IPS DF 4.7 (cell line): ENCODE results near the gene CDC42BPB.

Source experiments
- DNase-seq: peaks from one replicate; pipeline ENCODE4 v3.0.0-alpha.2; 2013; ENCODE audit warnings: low spot score; ENCODE audit errors: extremely low read depth

The CDC42BPB gene, protein sequence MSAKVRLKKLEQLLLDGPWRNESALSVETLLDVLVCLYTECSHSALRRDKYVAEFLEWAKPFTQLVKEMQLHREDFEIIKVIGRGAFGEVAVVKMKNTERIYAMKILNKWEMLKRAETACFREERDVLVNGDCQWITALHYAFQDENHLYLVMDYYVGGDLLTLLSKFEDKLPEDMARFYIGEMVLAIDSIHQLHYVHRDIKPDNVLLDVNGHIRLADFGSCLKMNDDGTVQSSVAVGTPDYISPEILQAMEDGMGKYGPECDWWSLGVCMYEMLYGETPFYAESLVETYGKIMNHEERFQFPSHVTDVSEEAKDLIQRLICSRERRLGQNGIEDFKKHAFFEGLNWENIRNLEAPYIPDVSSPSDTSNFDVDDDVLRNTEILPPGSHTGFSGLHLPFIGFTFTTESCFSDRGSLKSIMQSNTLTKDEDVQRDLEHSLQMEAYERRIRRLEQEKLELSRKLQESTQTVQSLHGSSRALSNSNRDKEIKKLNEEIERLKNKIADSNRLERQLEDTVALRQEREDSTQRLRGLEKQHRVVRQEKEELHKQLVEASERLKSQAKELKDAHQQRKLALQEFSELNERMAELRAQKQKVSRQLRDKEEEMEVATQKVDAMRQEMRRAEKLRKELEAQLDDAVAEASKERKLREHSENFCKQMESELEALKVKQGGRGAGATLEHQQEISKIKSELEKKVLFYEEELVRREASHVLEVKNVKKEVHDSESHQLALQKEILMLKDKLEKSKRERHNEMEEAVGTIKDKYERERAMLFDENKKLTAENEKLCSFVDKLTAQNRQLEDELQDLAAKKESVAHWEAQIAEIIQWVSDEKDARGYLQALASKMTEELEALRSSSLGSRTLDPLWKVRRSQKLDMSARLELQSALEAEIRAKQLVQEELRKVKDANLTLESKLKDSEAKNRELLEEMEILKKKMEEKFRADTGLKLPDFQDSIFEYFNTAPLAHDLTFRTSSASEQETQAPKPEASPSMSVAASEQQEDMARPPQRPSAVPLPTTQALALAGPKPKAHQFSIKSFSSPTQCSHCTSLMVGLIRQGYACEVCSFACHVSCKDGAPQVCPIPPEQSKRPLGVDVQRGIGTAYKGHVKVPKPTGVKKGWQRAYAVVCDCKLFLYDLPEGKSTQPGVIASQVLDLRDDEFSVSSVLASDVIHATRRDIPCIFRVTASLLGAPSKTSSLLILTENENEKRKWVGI (N-terminal part only)

DNA sequence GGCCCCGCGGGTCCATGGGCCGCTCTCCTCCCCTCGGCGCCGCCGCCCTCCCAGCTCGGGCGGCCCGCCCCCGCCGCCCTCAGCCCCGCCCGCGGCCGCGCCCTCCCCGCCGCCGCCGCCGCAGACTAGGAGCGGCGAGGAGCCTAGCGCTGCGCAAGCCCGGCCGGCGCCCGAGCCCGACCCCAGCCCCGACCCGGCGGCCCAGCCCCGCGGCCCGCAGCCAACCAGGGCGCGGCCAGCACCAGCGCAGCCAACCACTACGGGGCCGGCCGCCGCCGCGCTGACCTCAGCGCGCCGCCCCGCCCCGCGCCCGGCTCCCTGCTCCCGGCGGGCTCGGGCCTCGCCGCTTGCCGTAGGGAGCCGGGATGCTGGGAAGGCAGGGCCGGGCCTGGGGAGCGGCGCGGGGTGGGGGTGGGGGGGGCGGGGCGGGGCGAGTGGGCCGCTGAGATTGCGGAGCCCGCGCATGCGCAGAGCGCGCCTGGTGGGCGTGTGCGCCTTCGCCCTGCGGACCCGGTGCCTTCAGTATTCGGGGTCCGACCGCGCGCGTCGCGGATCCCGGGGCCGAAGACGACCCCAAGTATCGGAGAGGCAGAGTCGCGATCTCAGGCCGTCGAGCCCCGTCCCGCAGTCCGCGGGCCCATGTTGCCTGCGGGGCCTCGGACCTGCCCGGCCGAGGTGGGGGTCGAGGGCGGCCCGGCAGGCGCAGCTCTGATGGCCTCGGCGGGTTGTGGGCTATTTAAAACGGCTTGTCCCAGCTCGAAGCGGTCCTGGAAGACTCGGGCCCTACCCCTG lies at the start of gene CDC42BPB:
CDC42BPB (minus strand) TSS at position 178 of the 792 bp plus-strand sequence. CDS start 376 bp downstream, outside the sequence.
- no peak for DNase-seq

DNA sequence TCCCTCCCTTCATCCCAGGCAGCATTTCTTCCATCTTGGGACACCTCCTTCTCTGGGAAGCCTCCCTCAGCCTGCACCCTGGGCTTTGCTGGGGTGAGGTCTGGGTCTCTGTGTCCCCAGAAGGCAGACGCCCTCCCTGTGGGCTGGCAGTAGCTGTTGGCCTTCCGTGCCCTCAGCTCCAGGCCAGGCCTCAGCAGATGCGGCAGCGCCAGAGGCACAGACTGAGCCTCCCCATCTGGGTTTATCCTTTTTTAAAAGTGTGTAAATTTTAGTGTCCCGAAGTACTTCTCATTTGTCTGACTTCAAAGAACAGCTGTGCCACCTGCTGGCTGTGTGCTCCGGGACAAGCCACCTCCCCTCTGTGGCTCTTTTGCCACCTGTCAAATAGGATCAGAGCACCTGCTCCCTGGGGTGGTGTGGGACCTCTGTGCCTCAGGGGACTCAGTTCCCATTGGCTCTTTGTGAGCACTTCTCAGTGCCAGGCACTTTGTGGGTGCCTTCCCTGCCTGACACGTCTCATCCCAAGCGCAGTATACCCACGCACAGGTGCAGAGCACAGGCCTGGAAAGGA lies 48.3 kb upstream of the CDC42BPB start:
- DNase-seq, result no peak

DNA sequence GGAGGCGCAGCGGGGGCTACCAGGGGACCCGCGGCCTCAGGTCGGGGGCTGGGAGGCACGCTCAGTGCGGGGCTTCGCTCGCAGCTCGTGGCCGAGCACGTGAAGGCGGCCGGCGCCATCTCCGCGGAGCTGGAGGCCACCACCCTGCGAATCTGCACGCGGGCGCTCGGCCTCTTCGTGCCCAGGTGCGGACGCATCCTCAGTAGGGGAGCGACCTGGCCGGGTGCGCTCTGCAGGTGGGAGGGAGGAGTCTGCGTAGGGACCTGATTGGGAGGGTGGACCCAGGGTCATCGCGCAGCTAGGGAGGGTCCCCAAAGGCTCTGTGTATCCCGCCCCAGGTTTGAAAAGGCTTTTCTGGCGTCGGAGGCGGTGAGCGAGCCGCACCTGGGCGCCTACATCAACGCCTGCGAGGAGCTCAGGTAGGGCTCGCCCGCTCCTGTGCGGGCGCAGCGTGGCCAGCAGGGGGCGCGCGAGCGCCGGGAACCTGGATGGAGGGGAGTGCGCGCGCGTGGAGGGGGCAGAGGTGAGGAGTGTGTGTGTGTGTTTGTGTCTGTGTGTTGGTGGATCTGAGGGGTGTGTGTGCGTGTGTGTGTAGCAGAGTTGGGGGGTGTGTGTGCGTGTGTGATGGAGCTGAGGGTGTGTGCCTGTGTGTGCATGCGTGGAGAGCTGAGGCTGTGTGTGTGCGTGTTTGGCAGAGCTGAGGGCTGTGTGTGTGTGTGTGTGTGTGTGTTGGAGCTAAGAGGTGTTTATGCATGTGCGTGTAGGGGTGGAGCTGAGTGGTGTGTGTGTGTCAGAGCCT lies 47.5 kb upstream of the CDC42BPB start:
- no peak for DNase-seq

DNA sequence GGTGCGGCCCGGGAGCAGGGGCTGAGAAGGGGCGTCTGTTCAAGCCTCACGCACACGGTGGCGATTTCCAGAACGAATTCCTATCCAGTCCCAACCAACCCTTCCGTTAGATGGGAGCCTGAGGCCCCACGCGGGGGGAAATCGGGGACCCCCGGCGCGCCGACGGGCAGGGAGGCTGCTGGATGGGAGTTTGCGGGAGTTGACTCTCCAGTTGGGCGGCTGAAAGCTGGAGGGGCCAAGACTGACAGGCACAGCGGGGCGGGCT lies 47.0 kb upstream of the CDC42BPB start:
- DNase-seq, result no peak

DNA sequence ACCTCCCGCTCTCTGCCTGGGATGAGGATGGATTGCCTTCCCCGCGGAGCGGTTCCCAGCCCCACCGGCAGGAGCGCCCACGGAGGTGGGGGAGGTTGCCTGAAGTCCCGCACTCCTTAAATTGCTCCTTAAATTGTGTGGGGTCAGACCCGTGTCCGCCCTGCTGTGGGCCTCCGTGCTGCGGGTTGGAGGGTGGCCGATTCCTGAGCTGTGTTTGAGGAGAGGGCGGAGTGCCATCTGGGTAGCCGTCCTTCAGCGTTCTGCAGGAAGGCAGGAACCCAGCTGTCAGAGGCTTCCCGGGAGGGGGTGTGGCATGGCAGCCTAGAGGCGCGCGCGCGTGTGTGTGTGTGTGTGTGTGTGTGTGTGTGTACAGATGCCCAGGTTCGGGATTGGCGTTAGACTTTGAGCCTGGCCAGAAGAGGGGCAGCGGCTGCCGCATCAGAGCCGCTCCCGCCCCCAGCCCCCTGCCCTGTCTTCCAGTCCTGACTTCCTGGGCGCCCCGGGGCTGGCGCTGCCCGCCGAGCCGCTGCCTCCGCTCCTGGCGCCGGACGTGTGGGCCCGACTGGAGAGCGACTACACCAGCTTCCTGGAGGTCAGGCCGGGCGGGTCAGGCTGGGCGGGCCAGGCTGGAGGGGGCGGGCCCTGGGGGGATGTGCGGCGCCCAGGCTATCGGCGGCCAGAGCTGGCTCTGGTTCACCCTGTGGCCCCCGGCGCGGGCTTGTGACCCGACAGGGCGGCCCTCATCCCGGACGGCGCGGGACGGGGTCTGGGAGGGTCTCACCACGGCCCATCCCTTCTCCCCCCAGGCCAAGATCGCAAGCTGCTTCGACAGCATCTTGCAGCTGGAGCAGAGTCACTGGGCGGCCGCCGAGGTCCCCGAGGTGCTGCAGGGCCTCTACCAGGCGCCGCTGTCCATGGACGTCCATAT lies 46.4 kb upstream of the CDC42BPB start:
- DNase-seq, result no peak

DNA sequence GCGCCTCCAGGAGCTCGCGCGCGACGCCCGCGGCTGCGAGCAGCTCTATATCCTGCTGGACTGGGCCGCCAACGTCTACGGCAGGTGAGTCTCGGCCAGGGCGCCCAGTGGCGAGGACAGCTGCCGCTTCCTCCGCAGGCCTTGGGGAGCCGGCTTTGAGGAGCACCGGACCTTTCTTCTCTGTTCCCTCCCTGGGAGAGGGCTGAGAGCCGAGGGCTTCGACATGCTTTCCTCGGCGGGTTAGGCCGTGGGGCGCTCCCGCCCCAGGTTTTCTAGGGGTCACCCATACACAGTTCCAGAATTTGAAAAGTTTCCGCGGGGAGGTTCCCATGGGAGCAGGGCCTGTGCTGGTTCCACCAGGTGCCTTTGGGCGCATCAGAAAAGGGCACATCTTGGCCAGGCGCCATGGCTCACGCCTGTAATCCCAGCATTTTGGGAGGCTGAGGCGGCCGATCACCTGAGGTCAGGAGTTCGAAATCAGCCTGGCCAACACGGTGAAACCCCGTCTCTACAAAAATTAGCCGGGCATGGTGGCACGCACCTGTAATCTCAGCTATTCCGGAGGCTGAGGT lies 45.4 kb upstream of the CDC42BPB start:
- DNase-seq, result no peak

DNA sequence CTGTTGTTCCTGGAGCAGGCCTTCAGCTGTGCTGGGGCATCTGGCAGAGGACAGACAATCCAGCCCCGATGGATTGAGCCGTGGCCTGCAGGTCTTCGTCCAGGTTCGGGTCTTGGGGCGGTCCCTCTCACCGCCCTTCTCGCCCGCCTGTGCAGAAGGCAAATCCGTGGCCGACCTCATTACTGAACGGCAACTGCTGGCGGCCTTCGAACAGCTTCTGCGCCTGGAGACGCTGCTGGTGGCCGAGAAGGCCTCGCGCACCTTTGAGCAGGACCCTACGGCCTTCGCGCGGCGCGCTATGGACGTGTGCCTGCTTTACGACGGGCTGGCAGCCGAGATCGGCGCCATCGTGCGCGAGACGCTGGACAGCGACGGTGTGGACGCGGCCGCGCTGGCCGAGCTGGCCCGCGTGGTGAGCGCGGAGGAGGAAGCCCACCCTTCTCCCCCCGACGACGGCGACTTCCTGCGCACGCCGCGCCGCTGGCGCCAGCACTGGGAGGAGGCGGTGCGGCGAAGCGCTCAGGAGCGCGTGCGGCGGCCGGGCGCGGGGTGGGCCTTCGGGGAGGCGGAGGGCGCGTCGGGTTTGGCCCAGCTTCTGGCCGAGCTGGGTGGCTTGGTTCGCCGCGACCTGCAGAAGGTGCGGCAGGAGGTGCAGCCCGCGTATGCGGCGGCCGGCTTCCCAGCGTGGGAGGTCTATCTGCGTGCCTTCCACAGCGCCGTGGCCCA lies 44.8 kb upstream of the CDC42BPB start:
- DNase-seq, result no peak

DNA sequence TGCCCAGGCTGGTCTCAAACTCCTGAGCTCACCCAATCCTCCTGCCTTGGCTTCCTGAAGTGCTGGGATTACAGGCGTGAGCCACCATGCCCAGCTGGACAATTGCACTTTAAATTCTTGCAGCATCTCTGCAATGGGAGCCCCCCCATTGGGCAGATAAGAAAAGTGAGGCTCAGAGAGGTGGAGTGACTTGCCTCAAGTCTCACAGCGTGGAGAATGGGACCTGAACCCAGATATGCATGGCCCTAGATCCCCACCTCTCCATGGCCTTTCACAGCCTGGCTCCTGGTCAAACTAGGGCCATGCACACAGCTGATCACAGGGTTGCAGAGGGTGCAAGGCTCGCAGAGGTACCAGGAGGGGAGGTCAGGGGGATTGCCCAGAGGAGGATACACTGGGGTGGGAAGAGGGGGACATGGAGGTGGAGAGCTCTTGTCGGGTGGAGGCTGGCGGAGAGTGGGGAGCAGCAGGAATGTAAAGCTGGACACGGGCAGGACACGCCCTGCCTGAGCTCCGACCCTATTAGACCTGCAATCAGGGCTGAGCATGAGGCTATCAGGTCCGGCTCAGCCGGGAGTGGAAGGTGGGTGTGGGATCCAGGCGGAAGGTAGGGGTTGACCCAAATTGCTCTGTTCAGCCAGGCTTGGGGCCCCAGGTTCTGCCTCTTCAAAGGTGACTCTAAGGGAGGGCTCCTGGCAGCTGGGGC lies 44.1 kb upstream of the CDC42BPB start:
- no peak for DNase-seq

DNA sequence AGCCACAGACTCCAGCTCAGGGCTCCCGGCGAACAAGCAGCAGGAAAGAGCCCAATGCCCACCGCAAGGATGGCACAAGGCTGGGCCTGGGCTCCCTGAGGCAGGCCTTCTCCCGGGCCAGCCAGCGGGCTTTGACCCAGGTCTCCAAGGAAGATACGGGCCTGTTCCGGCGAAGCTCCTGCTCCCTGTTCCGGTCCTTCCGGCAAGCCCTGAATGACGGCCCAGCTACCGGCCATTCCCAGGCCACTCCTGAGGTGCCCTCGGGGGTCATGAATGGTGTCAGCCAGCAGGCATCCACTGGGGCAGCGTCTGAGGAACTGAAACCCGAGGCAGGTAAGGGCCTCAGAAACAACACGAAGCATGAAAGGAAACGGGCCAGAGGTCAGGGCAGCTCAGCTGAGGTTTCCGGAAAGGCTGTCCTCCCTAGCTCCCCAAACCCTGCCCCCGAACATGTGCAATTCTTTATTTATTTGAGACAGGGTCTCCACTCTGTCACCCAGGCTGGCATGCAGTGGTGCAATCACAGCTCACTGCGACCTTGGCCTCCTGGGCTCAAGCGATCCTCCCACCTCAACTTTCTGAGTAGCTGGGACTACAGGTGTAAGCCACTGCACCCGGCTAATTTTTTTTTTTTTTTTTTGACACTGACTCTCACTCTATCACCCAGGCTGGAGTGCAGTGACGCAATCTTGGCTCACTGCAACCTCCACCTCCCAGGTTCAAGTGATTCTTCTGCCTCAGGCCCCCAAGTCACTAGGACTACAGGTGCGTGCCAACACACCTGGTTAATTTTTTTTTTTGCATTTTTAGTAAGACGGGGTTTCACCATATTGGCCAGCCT lies 43.2 kb upstream of the CDC42BPB start:
- no peak for DNase-seq

DNA sequence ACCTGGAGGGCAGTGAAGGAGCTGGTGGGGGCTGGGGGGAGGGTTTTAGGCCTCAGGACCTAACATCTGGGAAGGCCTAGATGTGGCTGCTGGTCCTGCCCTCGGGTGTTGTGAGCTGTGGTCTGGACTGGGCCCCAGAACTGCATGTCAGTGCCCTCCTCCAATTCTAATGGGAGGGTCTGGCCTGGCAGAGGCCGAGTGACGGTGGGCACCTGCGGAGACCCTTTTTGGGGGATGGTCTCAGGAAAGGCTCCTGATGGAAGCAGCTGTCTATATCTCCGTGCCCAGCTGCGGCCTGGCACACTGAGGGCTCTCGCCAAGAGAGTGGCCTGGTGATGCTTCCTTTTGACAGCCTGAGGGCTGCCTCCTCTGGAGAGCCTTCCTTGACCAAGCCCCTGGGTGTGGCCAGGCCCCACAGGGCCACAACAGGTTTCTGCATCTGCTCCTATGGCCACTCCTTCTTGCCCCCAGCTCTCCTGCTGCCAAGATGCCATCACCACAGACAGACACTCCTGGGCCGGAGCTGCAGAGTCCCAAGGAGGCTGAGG lies 42.5 kb upstream of the CDC42BPB start:
- DNase-seq, result no peak

DNA sequence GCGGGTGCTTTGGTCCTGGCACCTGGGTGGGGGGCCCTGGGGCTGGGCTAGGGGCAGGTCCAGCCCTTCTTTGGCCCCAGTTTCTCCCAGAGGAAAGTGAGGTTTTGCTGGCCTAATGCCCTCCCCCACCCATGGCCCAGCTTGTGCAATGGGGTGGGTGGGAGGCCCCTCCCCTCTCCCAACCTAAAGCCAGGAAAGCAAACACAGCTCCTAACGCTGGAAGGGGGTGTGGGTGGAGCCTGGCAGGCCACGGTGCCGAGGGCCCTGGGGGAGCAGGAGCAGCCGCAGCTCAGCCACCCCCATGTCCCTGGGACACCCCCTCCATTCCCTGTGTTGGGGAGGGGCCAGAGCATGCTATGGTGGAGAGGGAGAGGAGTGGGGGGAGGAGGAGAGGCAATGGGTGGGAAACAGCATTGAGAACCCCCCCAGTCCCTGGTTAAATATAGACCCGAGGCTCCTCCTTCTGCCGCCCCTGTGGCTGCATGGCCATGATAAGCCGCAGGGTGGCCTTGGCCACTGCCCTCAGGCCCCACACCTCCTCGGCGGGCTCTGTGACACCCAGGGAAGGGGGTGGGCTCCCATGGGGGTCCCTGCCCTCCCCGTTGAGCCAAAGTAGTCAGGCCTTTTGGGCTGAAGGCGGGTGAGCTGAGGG lies 41.9 kb upstream of the CDC42BPB start:
- no peak for DNase-seq

DNA sequence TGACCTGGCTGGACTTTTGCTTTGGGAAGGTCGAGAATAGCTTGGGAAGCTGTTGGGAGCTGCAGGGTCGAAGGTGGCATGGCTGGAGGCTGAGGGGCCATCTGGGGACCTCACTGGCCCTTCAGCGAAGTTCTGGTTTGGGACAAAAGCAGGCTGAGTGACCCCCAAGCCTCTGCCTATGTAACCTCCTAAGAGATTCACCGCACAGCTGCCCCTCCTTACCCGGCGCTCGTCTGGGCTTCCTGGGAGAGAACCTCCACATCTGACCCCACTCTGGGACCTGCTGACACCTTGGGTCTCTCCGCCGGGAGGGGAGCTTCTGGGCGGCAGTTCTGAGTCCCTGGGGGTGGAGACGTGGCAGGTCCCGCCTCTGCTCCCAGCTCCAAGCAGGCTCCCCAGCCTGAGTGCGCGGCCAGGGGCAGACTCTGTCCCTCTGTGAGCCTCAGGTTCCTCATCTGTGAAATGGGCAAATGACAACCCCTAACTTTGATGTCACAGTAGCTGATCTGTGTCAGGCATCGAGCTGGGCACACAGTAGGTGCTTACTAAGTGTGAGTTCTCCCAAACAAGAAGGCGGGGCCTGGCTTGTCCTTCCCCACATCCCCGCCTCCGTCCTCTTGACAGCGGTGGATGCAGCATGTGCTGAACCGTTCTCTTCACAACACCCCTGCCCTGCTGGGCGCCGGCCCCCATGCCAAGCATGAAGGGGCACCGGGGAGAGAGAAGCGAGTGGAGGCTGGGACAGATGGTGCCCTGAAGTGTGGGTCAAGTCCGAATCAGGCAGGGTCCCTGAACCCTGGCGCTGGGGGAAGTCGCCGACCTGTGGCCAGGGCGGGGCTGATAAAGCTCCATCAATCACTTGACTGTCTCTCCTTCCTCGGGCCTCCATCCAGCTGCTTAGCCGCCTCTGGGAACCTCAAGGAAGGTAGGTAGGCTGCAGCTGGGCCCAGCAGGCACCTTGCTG lies 40.9 kb upstream of the CDC42BPB start:
- no peak for DNase-seq

DNA sequence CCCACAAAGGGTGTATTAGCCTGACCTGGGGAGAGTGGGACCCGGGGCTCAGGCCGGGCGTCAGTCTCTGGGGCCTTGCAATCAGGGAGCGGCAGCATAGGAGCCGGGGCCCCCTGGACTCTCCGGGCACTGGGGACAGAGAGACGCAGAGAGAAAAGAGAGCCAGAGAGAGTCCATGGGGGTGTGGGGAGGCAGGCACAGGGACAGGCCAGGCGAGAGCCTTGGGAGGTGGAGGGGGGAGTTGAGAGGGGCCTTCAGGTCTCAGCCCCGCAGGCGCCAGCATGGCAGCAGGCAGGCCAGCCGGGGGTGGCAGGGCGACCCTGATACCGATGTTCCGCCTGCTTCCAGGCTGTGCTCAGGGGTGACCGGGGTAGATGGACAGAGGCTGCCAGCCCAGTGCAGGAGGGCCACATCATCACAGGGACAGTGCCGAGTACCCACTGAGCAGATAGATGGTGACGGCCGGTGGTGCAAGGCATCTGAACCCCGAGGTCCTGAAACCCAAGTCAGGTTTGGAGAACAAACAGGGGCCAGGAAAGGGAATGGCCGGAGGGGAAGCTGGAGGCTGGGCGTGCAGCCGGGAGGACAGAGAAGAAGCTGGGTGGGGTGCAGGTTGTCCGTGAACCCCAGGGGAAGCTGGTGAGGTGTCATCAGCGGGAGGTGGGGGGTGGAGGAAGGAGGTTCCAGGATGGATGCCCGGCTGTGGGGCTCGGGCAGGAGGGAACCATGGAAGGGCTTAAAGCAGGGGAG lies 40.1 kb upstream of the CDC42BPB start:
- DNase-seq, result no peak

DNA sequence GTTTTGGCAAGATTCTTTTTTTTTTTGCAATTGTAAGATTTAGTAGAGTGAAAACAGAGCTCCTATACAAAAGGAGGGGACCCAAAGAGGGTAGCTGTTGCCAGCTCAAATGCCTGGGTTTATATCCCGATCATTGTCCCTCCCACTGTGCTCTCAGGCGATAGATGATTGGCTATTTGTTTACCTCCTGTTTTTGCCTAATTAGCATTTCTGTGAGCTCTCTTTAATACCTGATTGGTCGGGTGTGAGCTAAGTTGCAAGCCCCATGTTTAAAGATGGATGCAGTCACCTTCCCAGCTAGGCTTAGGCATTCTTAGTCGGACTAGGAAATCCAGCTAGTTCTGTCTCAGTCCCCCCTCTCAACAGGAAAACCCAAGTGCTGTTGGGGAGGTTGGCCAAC lies 39.0 kb upstream of the CDC42BPB start:
- no peak for DNase-seq
